Memory B cell (primary cell): ENCODE measurements around the gene CDK13.
"Not testable (repeated sequence)": the region's sequence is repeated elsewhere in the genome, so short reads cannot be mapped to it uniquely, and the experiment has no call there.

Experiments
- ATAC-seq: fragments of 150-1000 bp; cut with Tn5 transposase; 2 replicates; pipeline ENCODE4 v1.10.0; 2021; ENCODE audit warnings: low read depth, mild to moderate bottlenecking, moderate library complexity
- DNase-seq, 2 donors: peaks; one replicate each; pipeline ENCODE4 v3.0.0; 2022; ENCODE audit warnings: low spot score in 2 of 2
- H3K27ac Mint-ChIP-seq: one replicate; pipeline ENCODE4 v1.8.0; 2022; ENCODE audit warnings: mild to moderate bottlenecking, moderate library complexity, mixed read lengths
- H3K27me3 Mint-ChIP-seq: one replicate; pipeline ENCODE4 v1.8.0; 2022; ENCODE audit warnings: mixed read lengths
- H3K36me3 Mint-ChIP-seq: one replicate; pipeline ENCODE4 v1.8.0; 2022; ENCODE audit warnings: mild to moderate bottlenecking, mixed read lengths
- H3K4me1 Mint-ChIP-seq: one replicate; pipeline ENCODE4 v1.8.0; 2022; ENCODE audit warnings: mixed read lengths
- H3K4me3 Mint-ChIP-seq: one replicate; pipeline ENCODE4 v1.8.0; 2022; ENCODE audit warnings: mild to moderate bottlenecking, moderate library complexity, mixed read lengths
- H3K9me3 Mint-ChIP-seq: one replicate; pipeline ENCODE4 v1.8.0; 2022; ENCODE audit warnings: mixed read lengths

The CDK13 gene

DNA sequence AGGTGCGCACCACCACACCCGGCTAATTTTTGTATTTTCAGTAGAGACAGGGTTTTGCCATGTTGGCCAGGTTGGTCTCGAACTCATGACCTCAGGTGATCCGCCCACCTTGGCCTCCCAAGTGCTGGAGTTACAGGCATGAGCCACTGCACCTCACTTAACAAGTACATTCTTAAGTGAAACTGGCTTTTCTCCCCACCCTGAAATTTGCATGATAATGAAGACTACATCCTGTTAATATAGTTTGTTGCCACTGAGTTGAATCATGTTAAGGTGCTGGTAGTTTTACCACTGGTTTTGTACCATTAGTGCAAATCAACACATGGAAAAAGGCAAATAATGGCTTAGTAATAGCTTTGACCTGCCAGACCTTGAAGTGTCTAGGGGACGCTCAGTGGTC is 122.2 kb downstream of the CDK13 start:
- Mint-ChIP-seq H3K27me3 (no peaks in the 10 kb centered on the region), H3K4me3 (no peak overlapping the region), H3K27ac (peak overlapping the region; percentile 25), H3K9me3 (no peaks in the 10 kb centered on the region), H3K4me1 (peaks cover 2% of the 10 kb centered on the region), H3K36me3 (peaks cover 2% of the 10 kb centered on the region)
- no peak for ATAC-seq
- DNase-seq, result no peak

DNA sequence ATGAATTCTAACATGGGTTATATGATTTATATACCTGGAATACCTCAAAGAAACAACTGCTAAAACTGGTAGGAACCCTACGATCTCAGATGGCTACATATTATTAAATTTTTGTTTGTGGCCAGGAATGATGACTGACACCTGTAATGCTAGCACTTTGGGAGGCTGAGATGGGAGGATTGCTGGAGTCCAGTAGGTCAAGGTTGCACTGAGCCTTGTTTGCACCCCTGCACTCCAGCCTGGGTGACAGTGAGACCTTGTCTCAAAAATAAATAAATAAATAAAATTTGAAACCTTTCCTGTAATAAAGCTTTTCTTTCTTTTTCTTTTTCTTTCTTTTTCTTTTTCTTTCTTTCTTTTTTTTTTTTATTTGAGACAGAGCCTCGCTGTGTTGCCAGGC is 123.2 kb downstream of the CDK13 start:
- Mint-ChIP-seq H3K9me3 (no peaks in the 10 kb centered on the region), H3K27ac (no peak overlapping the region), H3K27me3 (no peaks in the 10 kb centered on the region), H3K4me1 (peaks cover 2% of the 10 kb centered on the region), H3K36me3 (no peaks in the 10 kb centered on the region), H3K4me3 (no peak overlapping the region)
- ATAC-seq (no peak), DNase-seq (no peak)

DNA sequence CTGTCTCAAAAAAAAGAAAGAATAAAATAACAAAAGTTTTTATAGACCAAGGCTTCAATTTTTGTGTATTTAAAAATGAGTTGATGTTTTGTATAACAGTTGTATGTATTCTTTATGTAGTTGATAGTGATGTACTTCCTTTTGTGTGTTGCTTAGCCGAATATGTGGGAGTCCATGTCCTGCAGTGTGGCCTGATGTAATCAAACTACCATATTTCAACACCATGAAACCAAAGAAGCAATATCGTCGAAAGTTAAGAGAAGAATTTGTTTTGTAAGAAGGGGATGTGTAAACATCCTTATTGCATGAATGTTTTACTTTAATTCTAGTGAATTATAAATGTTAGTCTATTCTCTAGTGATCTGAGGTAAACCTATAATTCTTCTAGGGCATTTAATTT is 127.8 kb downstream of the CDK13 start:
- H3K27me3 Mint-ChIP-seq, result no peaks in the 10 kb centered on the region
- H3K27ac Mint-ChIP-seq, result no peak overlapping the region
- DNase-seq (no peak), ATAC-seq (no peak)
- H3K36me3 Mint-ChIP-seq, result no peaks in the 10 kb centered on the region
- no peak overlapping the region for H3K4me3 Mint-ChIP-seq
- H3K4me1 Mint-ChIP-seq, result peaks cover 2% of the 10 kb centered on the region
- H3K9me3 Mint-ChIP-seq, result no peaks in the 10 kb centered on the region

DNA sequence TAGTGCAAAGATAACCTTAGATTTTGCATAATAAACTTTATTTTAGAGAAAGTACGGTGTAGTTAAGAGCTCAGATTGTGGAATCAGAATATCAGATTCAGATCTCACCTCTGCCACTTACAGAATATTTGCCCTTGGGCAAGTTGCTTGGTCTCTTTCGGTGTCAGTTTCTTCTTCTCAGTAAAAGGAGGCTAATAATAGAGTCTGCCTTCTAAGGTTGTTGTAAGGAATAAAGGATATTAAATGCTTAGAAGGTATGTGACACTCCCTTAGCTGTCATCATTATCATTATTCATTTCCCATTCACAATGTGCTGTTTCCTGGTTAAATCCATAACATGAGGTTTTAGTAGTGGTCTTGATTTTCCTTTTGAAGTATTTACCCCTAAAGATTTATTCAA is 142.1 kb downstream of the CDK13 start:
- ATAC-seq (no peak), DNase-seq (no peak)
- Mint-ChIP-seq H3K27ac (no peak overlapping the region), H3K36me3 (peaks cover 29% of the 10 kb centered on the region), H3K9me3 (no peaks in the 10 kb centered on the region), H3K4me1 (no peaks in the 10 kb centered on the region), H3K27me3 (no peaks in the 10 kb centered on the region), H3K4me3 (no peak overlapping the region)

DNA sequence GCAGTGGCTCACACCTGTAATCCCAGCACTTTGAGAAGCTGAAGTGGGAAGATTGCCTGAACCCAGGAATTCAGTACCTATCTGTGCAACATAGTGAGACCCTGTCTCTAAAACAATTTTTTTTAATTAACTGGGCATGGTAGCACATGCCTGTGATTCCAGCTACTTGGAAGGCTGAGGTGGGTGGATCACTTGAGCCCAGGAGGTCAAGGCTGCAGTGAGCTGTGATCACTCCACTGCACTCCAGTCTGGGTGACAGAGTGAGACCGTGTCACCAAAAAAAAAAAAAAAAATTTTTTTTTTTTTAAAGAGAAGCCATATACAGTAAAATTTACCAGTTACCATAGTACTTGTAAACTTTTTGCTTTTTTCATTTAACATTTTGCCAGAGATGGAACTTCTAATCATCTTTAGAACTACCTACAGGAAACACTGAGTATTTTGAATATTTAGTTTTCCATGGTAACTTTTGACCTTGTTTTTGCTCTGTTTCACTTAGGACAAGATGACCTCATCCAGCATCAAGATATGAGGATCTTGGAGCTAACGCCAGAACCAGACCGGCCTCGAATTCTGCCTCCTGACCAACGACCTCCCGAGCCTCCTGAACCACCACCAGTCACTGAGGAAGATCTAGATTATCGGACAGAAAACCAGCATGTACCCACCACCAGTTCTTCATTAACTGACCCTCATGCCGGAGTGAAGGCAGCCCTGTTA is 143.7 kb downstream of the CDK13 start:
- no peak overlapping the region for H3K4me3 Mint-ChIP-seq
- no peaks in the 10 kb centered on the region for H3K9me3 Mint-ChIP-seq
- DNase-seq, result no peak
- H3K27ac Mint-ChIP-seq, result no peak overlapping the region
- no peaks in the 10 kb centered on the region for H3K4me1 Mint-ChIP-seq
- no peaks in the 10 kb centered on the region for H3K27me3 Mint-ChIP-seq
- H3K36me3 Mint-ChIP-seq, result peaks cover 27% of the 10 kb centered on the region
- no peak for ATAC-seq

DNA sequence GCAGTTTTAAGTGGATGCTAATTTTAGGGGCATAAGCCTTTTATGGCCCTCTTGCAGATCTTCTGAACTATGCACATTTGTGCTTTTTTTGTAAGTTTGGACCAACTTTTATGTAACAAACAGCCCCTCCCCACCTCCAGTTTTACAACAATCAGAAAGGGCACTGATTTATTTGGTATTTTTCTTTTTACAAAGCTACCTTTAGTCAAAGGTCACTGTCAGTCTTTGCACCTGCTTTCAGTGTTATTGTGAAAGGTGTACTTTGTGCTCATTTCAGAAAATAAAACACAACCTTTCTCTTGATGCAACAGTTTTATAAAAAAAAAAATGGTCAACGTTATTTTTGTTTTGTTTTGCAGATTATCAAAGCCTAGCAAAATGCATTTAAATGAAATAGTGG is 145.2 kb downstream of the CDK13 start:
- H3K27me3 Mint-ChIP-seq, result no peaks in the 10 kb centered on the region
- ATAC-seq (no peak), DNase-seq (no peak)
- no peak overlapping the region for H3K4me3 Mint-ChIP-seq
- H3K36me3 Mint-ChIP-seq, result peaks cover 22% of the 10 kb centered on the region
- no peaks in the 10 kb centered on the region for H3K9me3 Mint-ChIP-seq
- H3K4me1 Mint-ChIP-seq, result no peaks in the 10 kb centered on the region
- H3K27ac Mint-ChIP-seq, result no peak overlapping the region

DNA sequence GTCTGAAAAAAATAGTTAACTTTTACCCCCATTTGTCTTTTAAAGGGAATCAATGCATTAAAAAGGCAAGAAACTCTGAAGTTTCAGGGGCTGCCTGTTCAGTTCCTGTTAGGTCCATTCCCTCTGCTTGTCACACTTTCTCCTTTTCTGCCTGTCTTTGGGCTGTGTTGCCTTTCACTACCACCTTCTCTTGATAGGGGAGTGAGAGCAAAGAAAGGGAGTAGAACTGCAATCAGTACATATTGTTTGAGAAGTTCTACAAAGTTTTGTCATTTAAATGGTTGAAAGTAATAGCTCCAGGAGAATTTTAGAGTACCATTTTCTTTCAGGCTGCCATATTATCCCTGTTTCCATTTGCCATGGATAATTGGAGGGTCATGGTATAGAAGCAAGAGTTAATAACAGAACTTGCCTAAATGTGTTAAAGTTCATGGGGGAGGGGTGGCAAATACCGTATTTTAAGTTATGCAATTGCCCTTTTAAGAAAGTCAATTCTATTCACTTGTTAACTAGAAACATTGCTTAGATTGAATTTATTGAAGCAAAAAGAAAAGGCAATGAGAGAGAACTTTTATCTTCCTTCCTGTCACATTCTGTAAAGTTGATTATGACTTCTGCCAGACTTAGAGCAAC is 145.8 kb downstream of the CDK13 start:
- Mint-ChIP-seq H3K27me3 (no peaks in the 10 kb centered on the region), H3K4me1 (no peaks in the 10 kb centered on the region), H3K9me3 (no peaks in the 10 kb centered on the region), H3K27ac (no peak overlapping the region), H3K4me3 (no peak overlapping the region), H3K36me3 (peaks cover 20% of the 10 kb centered on the region)
- ATAC-seq (no peak), DNase-seq (no peak)

DNA sequence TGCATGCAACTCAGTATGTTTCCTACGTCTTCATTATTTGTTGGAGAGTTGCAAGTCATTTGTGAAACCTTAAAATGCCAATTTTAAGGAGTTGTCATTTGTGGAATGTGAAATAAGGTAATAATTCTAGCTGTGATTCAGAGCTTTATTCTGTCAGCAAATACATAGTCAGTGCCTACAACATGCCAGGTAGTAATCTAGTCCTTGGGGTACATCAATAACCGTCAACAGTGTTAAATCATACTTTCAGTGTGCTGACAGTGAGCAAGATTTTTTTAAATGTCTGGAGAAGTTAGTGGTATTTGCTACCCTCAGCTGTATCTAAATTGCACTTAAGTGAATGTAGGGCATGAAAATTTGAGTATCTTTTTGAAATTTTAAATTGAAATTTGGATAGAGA is 147.7 kb downstream of the CDK13 start:
- Mint-ChIP-seq H3K27ac (peak overlapping the region; percentile 11), H3K27me3 (no peaks in the 10 kb centered on the region), H3K4me1 (no peaks in the 10 kb centered on the region), H3K4me3 (no peak overlapping the region), H3K9me3 (no peaks in the 10 kb centered on the region), H3K36me3 (peaks cover 19% of the 10 kb centered on the region)
- DNase-seq (no peak), ATAC-seq (no peak)

DNA sequence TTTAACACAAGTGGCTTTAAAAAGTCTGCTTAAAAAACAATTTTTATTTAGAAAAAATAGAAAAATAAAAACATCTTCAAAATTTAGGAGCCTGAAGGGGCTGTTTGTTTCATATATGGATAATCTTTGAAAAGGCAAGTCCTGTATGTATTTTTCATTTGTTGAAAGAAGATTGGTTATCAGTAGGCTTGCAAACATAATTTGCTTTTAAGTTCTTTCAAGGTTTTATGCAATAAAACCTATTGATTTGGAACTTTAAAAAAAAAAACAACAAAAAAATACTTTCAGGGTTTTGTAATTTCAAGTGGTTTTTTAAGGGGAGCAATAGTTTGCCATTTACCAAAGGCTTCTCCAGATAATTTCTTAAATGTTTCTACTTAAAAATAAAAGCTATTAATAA is 148.8 kb downstream of the CDK13 start:
- Mint-ChIP-seq H3K36me3 (peaks cover 14% of the 10 kb centered on the region), H3K27ac (no peak overlapping the region), H3K9me3 (no peaks in the 10 kb centered on the region), H3K27me3 (no peaks in the 10 kb centered on the region), H3K4me3 (no peak overlapping the region), H3K4me1 (no peaks in the 10 kb centered on the region)
- DNase-seq (no peak), ATAC-seq (no peak)

DNA sequence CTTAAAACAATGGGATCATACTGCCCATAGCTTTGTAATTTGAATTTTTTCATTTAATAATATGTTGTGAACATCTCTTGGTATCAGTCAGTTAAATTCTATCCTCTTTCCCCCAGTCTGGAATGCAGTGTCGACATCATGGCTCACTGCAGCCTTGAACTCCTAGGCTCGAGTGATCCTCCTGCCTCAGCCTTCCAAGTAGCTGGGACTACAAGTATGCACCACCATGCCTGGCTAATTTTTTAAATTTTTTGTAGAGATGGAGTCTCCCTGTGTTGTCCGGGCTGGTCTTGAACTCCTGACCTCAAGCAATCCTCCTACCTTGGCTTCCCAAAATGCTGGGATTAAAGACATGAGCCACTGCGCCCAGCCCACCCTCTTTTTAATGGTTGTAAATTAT is 149.8 kb downstream of the CDK13 start:
- no peak overlapping the region for H3K27ac Mint-ChIP-seq
- H3K27me3 Mint-ChIP-seq, result no peaks in the 10 kb centered on the region
- DNase-seq (no peak), ATAC-seq (no peak)
- H3K4me3 Mint-ChIP-seq, result no peak overlapping the region
- no peaks in the 10 kb centered on the region for H3K9me3 Mint-ChIP-seq
- H3K36me3 Mint-ChIP-seq, result peaks cover 5% of the 10 kb centered on the region
- H3K4me1 Mint-ChIP-seq, result no peaks in the 10 kb centered on the region

DNA sequence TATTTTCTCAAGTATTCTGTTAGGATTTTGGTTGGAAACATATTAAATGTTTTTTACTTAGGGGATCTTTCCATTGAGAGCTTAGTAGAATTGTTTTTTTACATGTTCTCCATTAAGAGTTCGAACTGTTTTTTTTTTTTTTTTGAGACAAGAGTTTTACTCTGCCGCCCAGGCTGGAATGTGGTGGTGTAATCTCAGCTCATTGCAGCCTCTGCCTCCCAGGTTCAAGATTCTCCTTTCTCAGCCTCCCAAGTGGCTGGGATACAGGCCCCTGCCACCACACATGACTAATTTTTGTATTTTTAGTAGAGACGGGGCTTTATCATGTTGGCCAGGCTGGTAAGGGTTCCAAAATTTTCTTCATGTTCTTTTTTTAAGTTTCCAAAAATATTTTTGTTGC is 151.1 kb downstream of the CDK13 start:
- H3K9me3 Mint-ChIP-seq, result no peaks in the 10 kb centered on the region
- H3K4me3 Mint-ChIP-seq, result no peak overlapping the region
- ATAC-seq (no peak), DNase-seq (no peak)
- no peaks in the 10 kb centered on the region for H3K36me3 Mint-ChIP-seq
- no peaks in the 10 kb centered on the region for H3K4me1 Mint-ChIP-seq
- H3K27ac Mint-ChIP-seq, result no peak overlapping the region
- no peaks in the 10 kb centered on the region for H3K27me3 Mint-ChIP-seq

DNA sequence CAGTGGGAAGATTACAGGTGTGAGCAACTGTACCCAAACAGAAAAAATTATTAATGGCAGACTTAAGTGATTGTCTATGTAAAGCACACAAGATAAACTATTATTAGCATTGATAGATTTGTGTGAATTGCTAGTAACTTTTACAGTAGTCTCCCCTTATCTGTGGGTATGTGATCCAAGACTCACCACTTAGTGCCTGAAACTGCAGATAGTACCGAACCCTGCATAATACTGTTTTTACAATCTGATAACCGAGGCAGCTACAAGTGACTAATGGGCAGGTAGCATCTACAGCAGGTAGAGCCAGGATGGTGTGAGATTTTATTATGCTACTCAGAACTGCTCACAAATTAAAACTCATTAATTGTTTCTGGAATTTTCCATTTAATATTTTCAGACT is 152.8 kb downstream of the CDK13 start:
- Mint-ChIP-seq H3K27me3 (no peaks in the 10 kb centered on the region), H3K27ac (peak overlapping the region; percentile 18), H3K4me3 (no peak overlapping the region), H3K36me3 (no peaks in the 10 kb centered on the region), H3K9me3 (no peaks in the 10 kb centered on the region), H3K4me1 (no peaks in the 10 kb centered on the region)
- ATAC-seq (no peak), DNase-seq (no peak)

DNA sequence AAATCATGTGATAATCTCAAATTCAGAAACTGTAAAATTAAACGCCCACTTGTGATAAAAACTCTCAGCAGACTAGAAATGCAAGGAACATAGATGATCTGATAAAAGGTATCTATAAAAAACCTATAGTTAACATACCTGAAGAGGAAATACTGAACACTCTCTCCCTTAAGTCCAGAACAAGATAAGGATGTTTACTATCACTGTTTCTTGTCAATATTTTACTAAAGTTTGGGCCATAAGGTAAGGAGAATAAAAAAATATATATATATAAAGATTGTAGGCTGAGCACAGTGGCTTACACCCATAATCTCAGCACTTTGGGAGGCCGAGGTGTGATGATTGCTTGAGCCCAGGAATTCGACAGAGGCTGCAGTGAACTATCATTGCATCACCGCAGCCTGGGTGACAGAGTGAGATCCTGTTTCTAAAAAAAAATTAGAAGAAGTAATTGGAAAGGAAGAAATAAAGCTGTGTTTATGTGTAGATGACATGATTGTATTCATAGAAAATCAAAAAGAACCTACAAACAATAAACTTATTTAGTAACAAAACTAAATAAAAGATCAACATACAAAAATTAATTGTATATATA is 155.9 kb downstream of the CDK13 start:
- H3K36me3 Mint-ChIP-seq, result no peaks in the 10 kb centered on the region
- H3K27ac Mint-ChIP-seq, result no peak overlapping the region
- no peaks in the 10 kb centered on the region for H3K9me3 Mint-ChIP-seq
- ATAC-seq (no peak), DNase-seq (no peak)
- no peak overlapping the region for H3K4me3 Mint-ChIP-seq
- no peaks in the 10 kb centered on the region for H3K4me1 Mint-ChIP-seq
- no peaks in the 10 kb centered on the region for H3K27me3 Mint-ChIP-seq

DNA sequence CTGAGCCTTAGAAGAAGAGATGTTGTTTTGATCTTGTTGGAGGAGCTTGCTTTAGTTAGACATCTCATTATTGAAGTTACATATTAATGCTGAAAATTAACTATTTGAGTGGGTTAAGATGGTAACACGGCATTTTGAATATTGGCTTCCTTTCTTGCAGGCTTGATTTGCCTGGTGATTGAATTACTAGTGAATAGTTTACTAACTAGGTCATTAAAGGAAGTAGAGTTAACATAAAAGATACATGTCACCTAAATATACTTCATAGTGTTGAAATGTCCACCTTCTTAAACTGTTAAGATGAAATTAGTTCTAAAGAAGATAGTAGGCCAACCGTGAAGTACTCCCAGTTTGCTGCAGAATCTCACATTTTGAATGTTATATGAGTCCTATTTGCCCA is 165.9 kb downstream of the CDK13 start:
- Mint-ChIP-seq H3K4me1 (no peaks in the 10 kb centered on the region), H3K9me3 (no peaks in the 10 kb centered on the region), H3K36me3 (peaks cover 3% of the 10 kb centered on the region), H3K27ac (no peak overlapping the region), H3K27me3 (no peaks in the 10 kb centered on the region), H3K4me3 (no peak overlapping the region)
- DNase-seq, result no peak
- ATAC-seq, result no peak

DNA sequence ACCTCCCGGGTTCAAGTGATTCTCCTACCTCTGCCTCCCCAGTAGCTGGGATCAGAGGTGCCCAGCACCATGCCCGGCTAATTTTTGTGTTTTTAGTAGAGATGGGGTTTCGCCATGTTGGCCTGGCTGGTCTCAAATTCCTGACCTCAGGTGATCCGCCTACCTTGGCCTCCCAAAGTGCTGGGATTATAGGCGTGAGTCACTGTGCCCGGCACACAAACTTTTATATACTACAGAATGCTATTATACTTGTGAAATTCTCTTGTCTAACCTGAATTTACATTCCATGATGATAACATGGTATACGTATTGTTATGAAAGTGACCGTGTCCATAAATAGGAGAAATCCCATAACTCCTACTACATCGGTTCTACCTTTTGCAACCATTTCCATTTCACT is 167.1 kb downstream of the CDK13 start:
- H3K27ac Mint-ChIP-seq, H3K9me3 Mint-ChIP-seq, ATAC-seq, H3K4me1 Mint-ChIP-seq, H3K27me3 Mint-ChIP-seq, DNase-seq, H3K36me3 Mint-ChIP-seq, H3K4me3 Mint-ChIP-seq: not testable (repeated sequence)
